Progenitor cell of endocrine pancreas (in vitro differentiated cells): Measurements from ENCODE around the gene TMEM116. TPM values are rescaled to one million over a fixed set of nuclear protein-coding genes. Genes with fewer than 3 reads are reported as not detected.

Source experiments
- DNase-seq: peaks from one replicate; pipeline ENCODE4 v3.0.0; 2021; ENCODE audit warnings: low spot score; ENCODE audit not compliant: unreplicated experiment
- H3K27ac Mint-ChIP-seq: 2 replicates; pipeline ENCODE4 v1.8.0; 2021; ENCODE audit warnings: mild to moderate bottlenecking, moderate library complexity, mixed read lengths
- H3K27me3 Mint-ChIP-seq: 2 replicates; pipeline ENCODE4 v1.8.0; 2021; ENCODE audit warnings: mixed read lengths
- H3K36me3 Mint-ChIP-seq: 2 replicates; pipeline ENCODE4 v1.8.0; 2022; ENCODE audit warnings: mixed read lengths; ENCODE audit not compliant: insufficient read depth
- H3K4me1 Mint-ChIP-seq: 2 replicates; pipeline ENCODE4 v1.8.0; 2021; ENCODE audit warnings: low read depth, mixed read lengths
- H3K4me3 Mint-ChIP-seq: 2 replicates; pipeline ENCODE4 v1.8.0; 2021; ENCODE audit warnings: low read depth, mild to moderate bottlenecking, moderate library complexity, mixed read lengths
- H3K9me3 Mint-ChIP-seq: 2 replicates; pipeline ENCODE4 v1.8.0; 2021; ENCODE audit warnings: low read depth, mixed read lengths
- CTCF ChIP-seq: fragments of 200-600 bp; sonication (generic); IDR thresholded peaks from one replicate; pipeline ENCODE4 v1.5.0; 2021; ENCODE audit warnings: antibody characterized with exemption, mild to moderate bottlenecking; ENCODE audit not compliant: unreplicated experiment
- total RNA-seq: library from RNA; stranded (reverse); gene quantifications from 2 replicates; pipeline ENCODE4 v1.2.1, GENCODE V29; 2021

TMEM116 gene
- total RNA-seq, 1 donor from 2014 or later, result 13.1 TPM

- Mint-ChIP-seq H3K4me1 (no peaks in the 10 kb centered on the region), H3K27ac (no peak overlapping the region), H3K4me3 (no peak overlapping the region), H3K36me3 (no peaks in the 10 kb centered on the region), H3K27me3 (no peaks in the 10 kb centered on the region), H3K9me3 (no peaks in the 10 kb centered on the region)
- no peak for DNase-seq
- TF ChIP-seq CTCF, result no peak
Measured at GRCh38 chr12:111981987-111982386, 31.0 kb downstream of the TMEM116 start.

GRCh38 chr12:111980598-111980997, 32.4 kb downstream of the TMEM116 start:
- H3K27ac Mint-ChIP-seq, result peak overlapping the region; percentile 41
- H3K36me3 Mint-ChIP-seq, result no peaks in the 10 kb centered on the region
- no peaks in the 10 kb centered on the region for H3K27me3 Mint-ChIP-seq
- H3K9me3 Mint-ChIP-seq, result no peaks in the 10 kb centered on the region
- no peak for DNase-seq
- no peak for TF ChIP-seq CTCF
- H3K4me3 Mint-ChIP-seq, result no peak overlapping the region
- peaks cover under 1% of the 10 kb centered on the region for H3K4me1 Mint-ChIP-seq

- Mint-ChIP-seq H3K27ac (no peak overlapping the region), H3K9me3 (no peaks in the 10 kb centered on the region), H3K4me1 (peaks cover 6% of the 10 kb centered on the region), H3K27me3 (no peaks in the 10 kb centered on the region), H3K36me3 (no peaks in the 10 kb centered on the region), H3K4me3 (no peak overlapping the region)
- no peak for TF ChIP-seq CTCF
- no peak for DNase-seq
Measured at GRCh38 chr12:111978545-111978944, 34.4 kb downstream of the TMEM116 start.

GRCh38 chr12:111976860-111977259, 36.1 kb downstream of the TMEM116 start:
- Mint-ChIP-seq H3K4me3 (no peak overlapping the region), H3K27me3 (no peaks in the 10 kb centered on the region), H3K4me1 (peaks cover 6% of the 10 kb centered on the region), H3K36me3 (peaks cover 3% of the 10 kb centered on the region), H3K27ac (no peak overlapping the region), H3K9me3 (no peaks in the 10 kb centered on the region)
- TF ChIP-seq CTCF, result no peak
- no peak for DNase-seq

GRCh38 chr12:111976291-111976690, 36.7 kb downstream of the TMEM116 start:
- Mint-ChIP-seq H3K27ac (no peak overlapping the region), H3K27me3 (no peaks in the 10 kb centered on the region), H3K4me3 (no peak overlapping the region), H3K9me3 (no peaks in the 10 kb centered on the region), H3K36me3 (peaks cover 3% of the 10 kb centered on the region), H3K4me1 (peaks cover 6% of the 10 kb centered on the region)
- TF ChIP-seq CTCF, result no peak
- no peak for DNase-seq
